HG02763 (cell line): Measurements from ENCODE around the gene MRAS.

Experiments
- ATAC-seq: cut with Tn5 transposase; IDR thresholded peaks from one replicate; pipeline ENCODE4 v1.9.1; 2021; ENCODE audit warnings: mild to moderate bottlenecking, moderate library complexity; ENCODE audit not compliant: unreplicated experiment

MRAS gene

GRCh38 chr3:138384976-138385375 is 36.6 kb downstream of the MRAS start:
- no peak for ATAC-seq

- no peak for ATAC-seq
Measured at GRCh38 chr3:138389144-138389601, 40.8 kb downstream of the MRAS start.

GRCh38 chr3:138389841-138390581 is 41.6 kb downstream of the MRAS start:
- ATAC-seq: no peak

GRCh38 chr3:138390582-138390932 is 42.2 kb downstream of the MRAS start:
- no peak for ATAC-seq

- no peak for ATAC-seq
Measured at GRCh38 chr3:138394156-138394555, 45.8 kb downstream of the MRAS start.

GRCh38 chr3:138394686-138395085 is 46.3 kb downstream of the MRAS start:
- ATAC-seq: no peak

GRCh38 chr3:138395865-138396751 is 47.7 kb downstream of the MRAS start:
- no peak for ATAC-seq

GRCh38 chr3:138396752-138397410 is 48.5 kb downstream of the MRAS start:
- ATAC-seq: no peak

GRCh38 chr3:138397983-138398382 is 49.6 kb downstream of the MRAS start:
- ATAC-seq: no peak

- no peak for ATAC-seq
Measured at GRCh38 chr3:138398791-138399575, 50.6 kb downstream of the MRAS start.

GRCh38 chr3:138399766-138400165 is 51.4 kb downstream of the MRAS start:
- no peak for ATAC-seq

- ATAC-seq: no peak
Measured at GRCh38 chr3:138400651-138401070, 52.3 kb downstream of the MRAS start.

- no peak for ATAC-seq
Measured at GRCh38 chr3:138401834-138402233, 53.5 kb downstream of the MRAS start.

- no peak for ATAC-seq
Measured at GRCh38 chr3:138404121-138404520, 55.7 kb downstream of the MRAS start.

GRCh38 chr3:138405001-138405400 is 56.6 kb downstream of the MRAS start:
- ATAC-seq: no peak

- no peak for ATAC-seq
Measured at GRCh38 chr3:138405486-138405885, 57.1 kb downstream of the MRAS start.

- ATAC-seq: no peak
Measured at GRCh38 chr3:138406606-138407005, 58.2 kb downstream of the MRAS start.

- no peak for ATAC-seq
Measured at GRCh38 chr3:138407236-138407907, 59.0 kb downstream of the MRAS start.

- ATAC-seq: no peak
Measured at GRCh38 chr3:138408751-138409570, 60.6 kb downstream of the MRAS start.
